Activated CD4-positive, alpha-beta T cell treated with anti-CD3 and anti-CD28 coated beads for 36 hours (primary cell): Measurements from ENCODE around the gene FCMR. TPM values are rescaled to one million over a fixed set of nuclear protein-coding genes. Genes with fewer than 3 reads are reported as not detected.

Experiments
- ATAC-seq: fragments of 200-7000 bp; cut with Tn5 transposase; one replicate; pipeline ENCODE4 v1.10.0; 2021; ENCODE audit warnings: mild to moderate bottlenecking, moderate library complexity
- CTCF ChIA-PET: fragments of 350-600 bp; sonication (Branson Sonifier 250); formaldehyde crosslinking; loops from one replicate; lab custom pipeline; 2021; ENCODE audit warnings: antibody characterized with exemption; lab: Charles Lee
- POLR2A ChIA-PET: fragments of 350-600 bp; sonication (Branson Sonifier 250); formaldehyde crosslinking; loops from one replicate; lab custom pipeline; 2021; ENCODE audit warnings: antibody characterized with exemption, inconsistent platforms; lab: Charles Lee
- DNase-seq: peaks from one replicate; pipeline ENCODE4 v3.0.0-alpha.2; 2020
- H3K27ac Mint-ChIP-seq: one replicate; pipeline ENCODE4 v1.8.0; 2021; ENCODE audit warnings: mixed read lengths
- H3K27me3 Mint-ChIP-seq: one replicate; pipeline ENCODE4 v1.8.0; 2021; ENCODE audit warnings: mixed read lengths
- H3K36me3 Mint-ChIP-seq: one replicate; pipeline ENCODE4 v1.8.0; 2021; ENCODE audit warnings: low read depth, mixed read lengths
- H3K4me1 Mint-ChIP-seq: one replicate; pipeline ENCODE4 v1.8.0; 2021; ENCODE audit warnings: mixed read lengths
- H3K4me3 Mint-ChIP-seq: one replicate; pipeline ENCODE4 v1.8.0; 2021; ENCODE audit warnings: mild to moderate bottlenecking, moderate library complexity, mixed read lengths
- H3K9me3 Mint-ChIP-seq: one replicate; pipeline ENCODE4 v1.8.0; 2021; ENCODE audit warnings: low read depth, mixed read lengths
- intact Hi-C, 2 experiments: fragments of 100-400 bp; cut with DNase I in 1 of 2; cut with micrococcal nuclease in 1 of 2; formaldehyde crosslinking; loops; one replicate each; pipeline versions ENCODE4 v1.14.2 to v1.15.1; 2022 to 2024; cut with DNase I, micrococcal nuclease
- total RNA-seq, 2 experiments: library from RNA; stranded (reverse); gene quantifications; one replicate each; pipeline ENCODE4 v1.2.3, GENCODE V29; 2021

The FCMR gene
- total RNA-seq, 2 experiments from 2014 or later: 41.6 to 49.3 TPM

DNA sequence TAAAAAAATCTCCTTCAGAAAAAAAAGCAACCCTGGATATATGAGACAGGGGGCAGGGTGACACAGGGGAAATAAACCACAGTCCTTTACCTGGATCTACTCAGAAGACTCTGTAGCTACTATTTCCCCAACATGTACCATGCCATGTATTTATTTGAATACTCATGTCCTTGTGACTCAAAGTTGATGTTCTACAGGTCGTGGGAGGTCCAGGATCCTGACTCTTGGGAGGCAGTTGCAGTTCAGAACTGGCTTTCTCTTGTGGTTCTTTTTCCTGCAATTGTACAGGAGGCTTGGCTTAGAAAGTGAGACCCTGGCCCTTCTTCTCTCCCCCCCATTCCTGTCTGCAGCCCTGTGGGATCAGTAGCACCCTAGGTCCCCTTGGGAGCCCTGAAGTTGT, 30.3 kb downstream of the FCMR start:
- intact Hi-C loops: loop anchor here in 1 of 2 experiments (2.0 kb wide), 1 partner anchor 17 kb away; no protein-coding TSS in a partner anchor
- DNase-seq (no peak), ATAC-seq (no peak)
- ChIA-PET POLR2A (no interaction called here), CTCF (interaction anchor here (0.8 to 1.5 kb wide), 3 partner anchors 8 to 110 kb away, joined by 3 to 5 read pairs (median 3); no protein-coding TSS in a partner anchor)
- peak overlapping the region; percentile 79 for H3K27ac Mint-ChIP-seq
- H3K9me3 Mint-ChIP-seq: no peaks in the 10 kb centered on the region
- H3K4me3 Mint-ChIP-seq: peak overlapping the region; percentile 16
- peaks cover 73% of the 10 kb centered on the region for H3K4me1 Mint-ChIP-seq
- no peaks in the 10 kb centered on the region for H3K36me3 Mint-ChIP-seq
- H3K27me3 Mint-ChIP-seq: no peaks in the 10 kb centered on the region

DNA sequence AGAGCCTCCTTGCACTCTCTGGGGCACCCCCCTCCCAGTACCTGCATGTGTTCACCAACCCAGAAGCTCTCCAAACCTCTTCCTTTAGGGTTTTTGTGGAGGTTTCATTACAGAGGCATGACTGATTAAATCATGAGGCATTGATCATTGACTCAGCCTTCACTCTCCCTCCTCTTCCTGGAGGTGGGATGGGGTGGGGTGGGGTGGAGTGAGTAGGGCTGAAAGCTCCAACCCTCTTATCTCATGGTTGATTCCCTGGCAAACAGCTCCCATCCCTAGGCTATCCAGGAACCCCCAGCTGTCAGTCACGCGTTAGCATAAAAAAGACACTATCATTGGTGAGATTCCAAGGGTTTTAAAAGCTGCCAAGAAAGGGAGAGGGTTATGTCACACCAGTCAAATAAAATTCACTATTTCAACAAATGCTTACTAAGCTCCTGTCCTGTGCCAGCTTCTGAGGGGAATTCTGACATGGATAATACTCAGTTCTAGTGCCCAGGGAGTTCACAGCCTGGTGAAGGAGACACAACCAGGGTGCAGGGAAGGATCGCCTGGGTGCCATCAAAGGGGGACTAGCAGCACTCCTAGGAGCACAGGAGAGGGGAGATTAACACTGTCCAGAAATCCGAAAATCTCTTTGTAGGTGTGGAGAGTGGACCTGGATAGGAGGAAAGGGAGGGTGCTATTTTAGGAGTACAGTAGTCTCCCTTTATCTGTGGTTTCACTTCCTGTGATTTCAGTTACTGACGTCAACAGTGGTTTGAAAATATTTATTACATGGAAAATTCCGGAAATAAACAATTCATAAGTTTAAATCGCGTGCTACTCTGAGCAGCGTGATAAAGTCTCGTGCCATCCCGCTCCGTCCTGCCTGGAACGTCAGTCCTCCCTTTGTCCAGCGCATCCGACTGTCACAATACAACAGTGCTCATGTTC, 31.3 kb downstream of the FCMR start:
- H3K4me1 Mint-ChIP-seq: peaks cover 63% of the 10 kb centered on the region
- peaks cover 4% of the 10 kb centered on the region for H3K27me3 Mint-ChIP-seq
- H3K9me3 Mint-ChIP-seq: no peaks in the 10 kb centered on the region
- intact Hi-C loops: loop anchor here in 1 of 2 experiments (2.0 kb wide), 1 partner anchor 18 kb away; no protein-coding TSS in a partner anchor
- H3K27ac Mint-ChIP-seq: peak overlapping the region; percentile 79
- H3K4me3 Mint-ChIP-seq: peak overlapping the region; percentile 16
- ATAC-seq (peak; percentile 83), DNase-seq (no peak)
- ChIA-PET CTCF (interaction anchor here (0.8 to 1.5 kb wide), 10 partner anchors 9 to 59 kb away, joined by 3 to 5 read pairs (median 4); no protein-coding TSS in a partner anchor), POLR2A (interaction anchor here (0.7 kb wide), 1 partner anchor 547 kb away, joined by 3 read pairs; no protein-coding TSS in a partner anchor)
- H3K36me3 Mint-ChIP-seq: no peaks in the 10 kb centered on the region

DNA sequence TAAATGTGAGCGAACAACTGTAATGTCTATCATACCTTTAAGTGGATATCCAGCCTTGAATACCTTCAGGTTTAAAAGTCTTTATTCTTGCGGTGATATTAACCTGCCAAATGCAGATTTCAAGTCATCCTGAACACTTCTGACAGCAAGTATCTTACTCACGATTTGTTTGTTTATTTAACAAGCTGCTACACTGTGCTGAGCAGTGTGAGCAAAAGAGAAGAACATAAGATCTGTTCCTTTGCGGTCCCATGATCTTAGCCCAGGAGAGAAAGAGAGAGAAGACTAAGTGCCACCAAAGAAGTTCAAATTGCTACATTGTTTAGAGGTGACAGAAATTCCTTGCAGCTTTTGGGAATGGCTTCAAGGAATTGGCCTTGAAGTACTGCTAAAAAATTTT, 34.0 kb downstream of the FCMR start:
- intact Hi-C loops: no loop called here
- Mint-ChIP-seq H3K4me3 (no peak overlapping the region), H3K27ac (no peak overlapping the region), H3K27me3 (peaks cover 4% of the 10 kb centered on the region), H3K4me1 (peaks cover 40% of the 10 kb centered on the region), H3K9me3 (no peaks in the 10 kb centered on the region), H3K36me3 (no peaks in the 10 kb centered on the region)
- ATAC-seq (no peak), DNase-seq (no peak)
- ChIA-PET POLR2A (no interaction called here), CTCF (interaction anchor here (1.0 to 4.7 kb wide), 4 partner anchors 21 to 28 kb away, joined by 4 to 30 read pairs (median 4); partner anchors contain the start of gene IL20)

DNA sequence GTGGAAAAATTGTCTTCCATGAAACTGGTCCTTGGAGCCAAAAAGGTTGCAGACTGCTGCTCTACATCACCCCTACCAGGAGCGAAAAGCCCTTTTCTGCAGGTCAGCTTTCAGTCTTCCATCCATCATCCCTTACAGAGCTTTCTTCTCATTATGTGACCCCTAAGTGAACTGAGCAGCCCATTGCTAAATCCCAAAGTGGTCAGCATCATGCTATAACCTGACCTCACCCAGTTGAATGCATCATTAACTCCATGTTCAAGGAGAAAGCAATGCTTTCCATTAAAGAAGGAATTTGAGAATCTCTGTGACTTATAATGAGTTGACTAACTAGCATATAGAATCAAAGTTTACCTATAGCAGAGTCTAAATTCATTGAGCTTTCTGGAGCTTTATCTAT, 34.9 kb downstream of the FCMR start:
- Mint-ChIP-seq H3K27me3 (peaks cover 4% of the 10 kb centered on the region), H3K9me3 (no peaks in the 10 kb centered on the region), H3K4me3 (no peak overlapping the region), H3K36me3 (no peaks in the 10 kb centered on the region), H3K4me1 (peaks cover 34% of the 10 kb centered on the region), H3K27ac (no peak overlapping the region)
- ChIA-PET POLR2A (no interaction called here), CTCF (interaction anchor here (0.6 to 4.7 kb wide), 8 partner anchors 9 to 77 kb away, joined by 3 to 30 read pairs (median 4); partner anchors contain the start of gene IL20)
- intact Hi-C loops: no loop called here
- DNase-seq (no peak), ATAC-seq (no peak)

DNA sequence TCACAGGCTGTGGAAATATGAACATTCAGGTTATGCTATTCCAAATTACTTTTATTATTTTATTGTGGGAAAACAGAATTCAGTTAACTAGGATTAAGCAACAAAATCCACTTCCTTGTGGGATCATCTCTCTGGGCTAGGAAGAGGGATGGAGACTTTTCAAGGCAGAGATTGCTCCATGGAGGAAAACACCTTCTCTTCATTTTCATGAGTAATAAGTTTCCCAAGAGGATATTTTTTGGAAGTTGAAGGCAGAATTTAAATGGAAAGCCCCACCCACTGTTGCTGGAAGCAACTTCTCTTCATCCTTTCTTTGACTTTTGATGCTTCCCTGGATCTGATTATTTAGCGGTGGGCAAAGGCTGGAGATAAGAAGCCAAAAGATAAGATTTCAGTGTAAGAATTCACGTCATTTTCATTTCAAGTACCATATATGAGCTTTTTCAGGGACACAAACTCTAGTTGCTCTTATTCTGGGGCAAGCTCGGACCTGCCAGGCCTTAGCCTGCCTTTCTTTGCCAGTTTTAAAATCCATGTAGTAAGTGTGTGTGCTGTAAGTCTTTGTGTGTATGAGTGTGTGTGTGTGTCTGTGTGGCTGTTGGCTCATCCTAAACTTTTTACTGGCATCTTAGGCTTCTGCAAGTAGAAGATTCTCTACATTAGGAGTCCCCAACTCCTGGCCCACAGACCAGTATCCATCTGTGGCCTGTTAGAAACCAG, 36.2 kb downstream of the FCMR start:
- Mint-ChIP-seq H3K27ac (no peak overlapping the region), H3K36me3 (no peaks in the 10 kb centered on the region), H3K4me3 (no peak overlapping the region), H3K4me1 (peaks cover 22% of the 10 kb centered on the region), H3K27me3 (peaks cover 4% of the 10 kb centered on the region), H3K9me3 (no peaks in the 10 kb centered on the region)
- DNase-seq (no peak), ATAC-seq (no peak)
- ChIA-PET POLR2A (no interaction called here), CTCF (interaction anchor here (1.1 to 4.7 kb wide), 8 partner anchors 9 to 28 kb away, joined by 3 to 30 read pairs (median 6); partner anchors contain the start of gene IL20)
- intact Hi-C loops: no loop called here

DNA sequence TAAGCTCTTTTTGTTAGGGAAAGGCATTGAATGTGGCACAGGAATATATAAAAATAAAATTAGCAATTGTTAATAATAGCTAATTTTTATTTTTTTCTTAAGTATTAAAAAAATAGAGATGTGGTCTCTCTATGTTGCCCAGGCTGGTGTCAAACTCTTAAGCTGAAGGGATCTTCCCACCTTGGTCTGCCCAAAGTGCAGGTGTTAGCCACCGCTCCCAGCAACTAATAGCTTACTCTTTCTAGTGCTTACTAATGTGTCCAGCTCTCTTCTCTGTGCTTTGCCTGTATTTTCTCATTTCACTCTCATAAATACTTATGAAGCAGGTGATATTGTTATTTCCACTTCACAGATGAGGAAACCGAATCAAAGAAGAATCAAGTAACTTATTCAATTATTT, 37.9 kb downstream of the FCMR start:
- H3K27ac Mint-ChIP-seq: no peak overlapping the region
- CTCF ChIA-PET: interaction anchor here (0.6 to 4.7 kb wide), 22 partner anchors 8 to 164 kb away, joined by 3 to 30 read pairs (median 4); partner anchors contain the start of genes IL19, IL20 and IL24
- POLR2A ChIA-PET: interaction anchor here (0.6 kb wide), 1 partner anchor 13 kb away, joined by 3 read pairs; the partner anchor contains the start of gene IL24
- H3K4me3 Mint-ChIP-seq: no peak overlapping the region
- H3K36me3 Mint-ChIP-seq: peaks cover 4% of the 10 kb centered on the region
- H3K9me3 Mint-ChIP-seq: peaks cover 6% of the 10 kb centered on the region
- ATAC-seq (no peak), DNase-seq (no peak)
- intact Hi-C loops: no loop called here
- peaks cover 4% of the 10 kb centered on the region for H3K27me3 Mint-ChIP-seq
- H3K4me1 Mint-ChIP-seq: peaks cover 15% of the 10 kb centered on the region

DNA sequence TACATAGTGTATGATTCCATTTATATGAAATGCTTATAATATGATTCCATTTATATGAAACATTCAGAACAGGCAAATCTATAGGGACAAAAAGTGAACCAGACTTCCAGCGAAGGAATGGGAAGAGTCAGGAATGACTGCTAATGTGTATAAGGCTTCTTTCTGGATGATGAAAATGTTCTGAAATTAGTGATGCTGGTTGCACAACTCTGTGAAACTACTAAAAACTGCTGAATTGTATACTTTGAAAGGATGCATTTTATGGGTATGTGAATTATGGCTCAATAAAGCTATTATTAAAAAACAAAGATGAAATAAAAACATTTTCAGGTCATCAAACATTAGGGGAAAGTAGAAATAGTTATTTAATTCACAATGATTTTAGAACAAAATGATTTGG, 38.6 kb downstream of the FCMR start:
- DNase-seq (no peak), ATAC-seq (no peak)
- Mint-ChIP-seq H3K9me3 (peaks cover 11% of the 10 kb centered on the region), H3K36me3 (peaks cover 8% of the 10 kb centered on the region), H3K27me3 (peaks cover 4% of the 10 kb centered on the region), H3K4me3 (no peak overlapping the region), H3K4me1 (peaks cover 11% of the 10 kb centered on the region), H3K27ac (no peak overlapping the region)
- ChIA-PET CTCF (interaction anchor here (0.6 to 4.7 kb wide), 18 partner anchors 8 to 153 kb away, joined by 3 to 30 read pairs (median 4); partner anchors contain the start of genes IL19, IL20 and IL24), POLR2A (interaction anchor here (0.6 kb wide), 1 partner anchor 14 kb away, joined by 3 read pairs; the partner anchor contains the start of gene IL24)
- intact Hi-C loops: no loop called here

DNA sequence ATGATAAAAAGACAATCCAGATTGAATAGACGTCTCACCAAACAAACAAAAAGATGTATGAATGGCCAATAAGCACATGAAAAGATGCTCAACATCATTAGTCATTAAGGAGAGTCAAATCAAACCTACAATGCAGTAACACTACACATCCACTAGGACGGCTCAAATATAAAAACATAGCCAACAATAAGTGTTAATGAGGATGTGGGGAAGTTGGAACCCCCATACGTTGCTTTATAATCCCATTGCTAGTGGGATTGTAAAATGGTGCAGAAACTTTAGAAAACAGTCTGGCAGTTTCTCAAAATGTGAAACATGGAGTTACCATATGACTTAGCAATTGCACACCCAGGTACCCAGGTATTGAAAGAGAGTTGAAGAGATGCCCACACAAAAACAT, 39.2 kb downstream of the FCMR start:
- Mint-ChIP-seq H3K9me3 (peaks cover 15% of the 10 kb centered on the region), H3K4me1 (peaks cover 10% of the 10 kb centered on the region), H3K27ac (no peak overlapping the region), H3K36me3 (peaks cover 11% of the 10 kb centered on the region), H3K4me3 (no peak overlapping the region), H3K27me3 (peaks cover 4% of the 10 kb centered on the region)
- ChIA-PET POLR2A (no interaction called here), CTCF (interaction anchor here (0.7 to 2.9 kb wide), 4 partner anchors 15 to 152 kb away, joined by 3 to 13 read pairs (median 6); partner anchors contain the start of genes IL20 and IL24)
- intact Hi-C loops: no loop called here
- ATAC-seq (no peak), DNase-seq (no peak)

DNA sequence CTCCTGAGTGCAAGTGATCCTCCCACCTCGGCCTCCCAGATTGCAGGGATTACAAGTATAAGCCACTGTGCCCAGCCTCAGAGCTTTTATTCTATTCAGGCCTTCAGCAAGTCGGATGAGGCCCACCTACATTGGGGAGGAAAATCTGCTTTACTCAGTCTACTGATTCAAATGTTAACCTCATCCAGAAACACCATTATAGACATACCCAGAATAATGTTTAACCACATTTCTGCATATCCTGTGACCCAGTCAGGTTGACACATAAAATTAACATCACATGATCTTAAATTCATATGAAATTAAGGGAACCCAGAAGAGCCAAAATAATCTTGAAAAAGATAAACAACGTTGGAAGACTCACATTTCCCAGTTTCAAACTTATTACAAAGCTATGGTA, 41.4 kb downstream of the FCMR start:
- no peak overlapping the region for H3K4me3 Mint-ChIP-seq
- intact Hi-C loops: no loop called here

DNA sequence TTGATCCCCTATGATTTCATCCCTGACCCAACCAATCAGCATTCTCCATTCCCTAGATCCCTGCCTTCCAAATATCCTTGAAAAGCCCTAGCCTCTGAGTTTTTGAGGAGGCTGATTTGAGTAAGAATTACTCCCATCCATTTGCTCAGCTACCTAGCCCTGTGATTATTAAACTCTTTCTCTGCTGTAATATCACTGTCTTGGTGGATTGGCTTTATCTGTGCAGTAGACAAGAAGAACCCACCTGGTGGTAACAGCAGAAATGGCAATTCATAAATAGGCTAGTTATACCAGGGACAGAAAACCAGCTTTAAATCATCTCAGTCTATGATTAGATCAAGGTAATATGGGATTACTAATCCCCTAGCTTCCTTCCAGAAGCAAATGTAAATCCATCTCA, 43.3 kb downstream of the FCMR start:
- intact Hi-C loops: no loop called here
- H3K4me3 Mint-ChIP-seq: no peak overlapping the region
- no peaks in the 10 kb centered on the region for H3K27me3 Mint-ChIP-seq
- H3K27ac Mint-ChIP-seq: no peak overlapping the region
- peaks cover 25% of the 10 kb centered on the region for H3K9me3 Mint-ChIP-seq
- ATAC-seq (no peak), DNase-seq (no peak)
- POLR2A ChIA-PET: interaction anchor here (0.6 kb wide), 1 partner anchor 27 kb away, joined by 3 read pairs; no protein-coding TSS in a partner anchor
- H3K4me1 Mint-ChIP-seq: peaks cover 10% of the 10 kb centered on the region
- CTCF ChIA-PET: interaction anchor here (0.6 to 2.5 kb wide), 16 partner anchors 12 to 577 kb away, joined by 3 to 13 read pairs (median 4); partner anchors contain the start of genes IL20 and IL24
- H3K36me3 Mint-ChIP-seq: peaks cover 13% of the 10 kb centered on the region

More for the DNA sequence above, 41.4 kb downstream of the FCMR start:
- ATAC-seq (peak; percentile 85), DNase-seq (no peak)
- CTCF ChIA-PET: interaction anchor here (0.9 to 2.7 kb wide), 7 partner anchors 8 to 63 kb away, joined by 3 to 18 read pairs (median 4); partner anchors contain the start of genes IL20 and IL24
- H3K27me3 Mint-ChIP-seq: no peaks in the 10 kb centered on the region
- H3K9me3 Mint-ChIP-seq: peaks cover 23% of the 10 kb centered on the region
- H3K27ac Mint-ChIP-seq: no peak overlapping the region
- POLR2A ChIA-PET: interaction anchor here (0.6 kb wide), 1 partner anchor 18 kb away, joined by 3 read pairs; no protein-coding TSS in a partner anchor
- peaks cover 10% of the 10 kb centered on the region for H3K4me1 Mint-ChIP-seq
- H3K36me3 Mint-ChIP-seq: peaks cover 13% of the 10 kb centered on the region
